GM21737 (cell line): ENCODE data around the gene PSTPIP1.
A peak's percentile ranks its signal among the peaks of the same experiment; 100 is the strongest.

Experiments used
- ATAC-seq: cut with Tn5 transposase; IDR thresholded peaks from one replicate; pipeline ENCODE4 v1.9.1; 2021; ENCODE audit warnings: mild to moderate bottlenecking, moderate library complexity; ENCODE audit not compliant: unreplicated experiment

The PSTPIP1 gene

GRCh38 chr15:76998663-76999285 is 3.8 kb downstream of the PSTPIP1 start:
- ATAC-seq: no peak

GRCh38 chr15:76999996-77000395 is 5.1 kb downstream of the PSTPIP1 start:
- ATAC-seq: no peak

GRCh38 chr15:77001351-77001750 is 6.4 kb downstream of the PSTPIP1 start:
- ATAC-seq: no peak

- ATAC-seq: no peak
These were observed 7.0 kb downstream of the PSTPIP1 start for GRCh38 chr15:77001966-77002365.

GRCh38 chr15:77002436-77002835 is 7.5 kb downstream of the PSTPIP1 start:
- ATAC-seq: no peak

GRCh38 chr15:77002954-77003912 is 8.3 kb downstream of the PSTPIP1 start:
- peak; percentile 59 for ATAC-seq

GRCh38 chr15:77004189-77004588 is 9.3 kb downstream of the PSTPIP1 start:
- ATAC-seq: no peak

GRCh38 chr15:77009176-77009575 is 14.2 kb downstream of the PSTPIP1 start:
- ATAC-seq: no peak

- no peak for ATAC-seq
These were observed 14.9 kb downstream of the PSTPIP1 start for GRCh38 chr15:77009646-77010311.

- no peak for ATAC-seq
These were observed 15.4 kb downstream of the PSTPIP1 start for GRCh38 chr15:77010312-77010686.

GRCh38 chr15:77010857-77011256 is 15.9 kb downstream of the PSTPIP1 start:
- ATAC-seq: no peak

- no peak for ATAC-seq
These were observed 17.3 kb downstream of the PSTPIP1 start for GRCh38 chr15:77012117-77012712.

- ATAC-seq: no peak
These were observed 17.9 kb downstream of the PSTPIP1 start for GRCh38 chr15:77012868-77013267.

- ATAC-seq: peak; percentile 34
These were observed 18.8 kb downstream of the PSTPIP1 start for GRCh38 chr15:77013776-77014131.

- ATAC-seq: peak; percentile 37
These were observed 19.5 kb downstream of the PSTPIP1 start for GRCh38 chr15:77014132-77015081.

- ATAC-seq: no peak
These were observed 20.9 kb downstream of the PSTPIP1 start for GRCh38 chr15:77015646-77016320.

GRCh38 chr15:77016321-77016695 is 21.4 kb downstream of the PSTPIP1 start:
- ATAC-seq: no peak

- ATAC-seq: no peak
These were observed 22.2 kb downstream of the PSTPIP1 start for GRCh38 chr15:77017091-77017660.
